Stimulated activated CD8-positive, alpha-beta memory T cell treated with anti-CD3 and anti-CD28 coated beads, Interleukin-12 subunit alpha, Interleukin-12 subunit beta, amount 100 ng/mL, for 4 hours (primary cell): ENCODE results near the gene GLB1L2.
"Not testable (repeated sequence)": the region's sequence is repeated elsewhere in the genome, so short reads cannot be mapped to it uniquely, and the experiment has no call there.

Source experiments
- DNase-seq: peaks from one replicate; pipeline ENCODE4 v3.0.0-alpha.2; 2020; ENCODE audit warnings: low read depth

Gene GLB1L2

GRCh38 chr11:134331354-134332188 lies at the start of gene GLB1L2:
TSS of gene GLB1L2 (plus strand) at chr11:134331988. CDS start at chr11:134332062, 74 bp downstream.
- peak; percentile 68 for DNase-seq

GRCh38 chr11:134282121-134283045 lies 49.4 kb upstream of the GLB1L2 start:
- DNase-seq: no peak

GRCh38 chr11:134283461-134284230 lies 48.1 kb upstream of the GLB1L2 start:
- no peak for DNase-seq

- not testable (repeated sequence) for DNase-seq
Observed at GRCh38 chr11:134284349-134284748, 47.4 kb upstream of the GLB1L2 start.

- no peak for DNase-seq
Observed at GRCh38 chr11:134287561-134287960, 44.2 kb upstream of the GLB1L2 start.

- no peak for DNase-seq
Observed at GRCh38 chr11:134288486-134288885, 43.3 kb upstream of the GLB1L2 start.

- DNase-seq: no peak
Observed at GRCh38 chr11:134289167-134289566, 42.6 kb upstream of the GLB1L2 start.

- no peak for DNase-seq
Observed at GRCh38 chr11:134289789-134290188, 42.0 kb upstream of the GLB1L2 start.

- no peak for DNase-seq
Observed at GRCh38 chr11:134290646-134291045, 41.1 kb upstream of the GLB1L2 start.

GRCh38 chr11:134291196-134291595 lies 40.6 kb upstream of the GLB1L2 start:
- DNase-seq: no peak

GRCh38 chr11:134292661-134293060 lies 39.1 kb upstream of the GLB1L2 start:
- DNase-seq: no peak

GRCh38 chr11:134293119-134294113 lies 38.4 kb upstream of the GLB1L2 start:
- DNase-seq: no peak

- no peak for DNase-seq
Observed at GRCh38 chr11:134294664-134295063, 37.1 kb upstream of the GLB1L2 start.

GRCh38 chr11:134312223-134312622 lies 19.6 kb upstream of the GLB1L2 start:
- no peak for DNase-seq

GRCh38 chr11:134312807-134313206 lies 19.0 kb upstream of the GLB1L2 start:
- DNase-seq: no peak

- no peak for DNase-seq
Observed at GRCh38 chr11:134313379-134313778, 18.4 kb upstream of the GLB1L2 start.

GRCh38 chr11:134313821-134314607 lies 17.8 kb upstream of the GLB1L2 start:
- no peak for DNase-seq

GRCh38 chr11:134317103-134317502 lies 14.7 kb upstream of the GLB1L2 start:
- no peak for DNase-seq

- DNase-seq: not testable (repeated sequence)
Observed at GRCh38 chr11:134321373-134321772, 10.4 kb upstream of the GLB1L2 start.

- no peak for DNase-seq
Observed at GRCh38 chr11:134322553-134322952, 9.2 kb upstream of the GLB1L2 start.
